Activated T-cell treated with anti-CD3 and anti-CD28 coated beads for 4 hours (primary cell): ENCODE data around the gene ALAS1.

Source experiments
- DNase-seq: peaks from one replicate; pipeline ENCODE4 v3.0.0-alpha.2; 2020

Gene ALAS1

GRCh38 chr3:52222319-52223221 lies 24.6 kb downstream of the ALAS1 start:
- no peak for DNase-seq

- no peak for DNase-seq
Measured at GRCh38 chr3:52223449-52224408, 25.8 kb downstream of the ALAS1 start.

- DNase-seq, result no peak
Measured at GRCh38 chr3:52225452-52226228, 27.7 kb downstream of the ALAS1 start, which contains the start of gene TLR9. Gene TLR9, minus strand, starts transcription at chr3:52225645. Its CDS starts 116 bp downstream, at chr3:52225529.

GRCh38 chr3:52226229-52226817 lies 28.4 kb downstream of the ALAS1 start:
- DNase-seq, result no peak

- no peak for DNase-seq
Measured at GRCh38 chr3:52227117-52227516, 29.2 kb downstream of the ALAS1 start.

- no peak for DNase-seq
Measured at GRCh38 chr3:52227766-52228165, 29.8 kb downstream of the ALAS1 start.

GRCh38 chr3:52228266-52228665 lies 30.3 kb downstream of the ALAS1 start:
- DNase-seq, result no peak

- DNase-seq, result no peak
Measured at GRCh38 chr3:52228751-52229291, 30.9 kb downstream of the ALAS1 start.

GRCh38 chr3:52229656-52230055 lies 31.7 kb downstream of the ALAS1 start:
- no peak for DNase-seq

GRCh38 chr3:52230461-52230860 lies 32.5 kb downstream of the ALAS1 start:
- no peak for DNase-seq

GRCh38 chr3:52230889-52231499 lies 33.0 kb downstream of the ALAS1 start:
- no peak for DNase-seq

- peak; percentile 90 for DNase-seq
Measured at GRCh38 chr3:52231502-52232278, 33.7 kb downstream of the ALAS1 start.

GRCh38 chr3:52232279-52233107 lies 34.5 kb downstream of the ALAS1 start:
- no peak for DNase-seq

GRCh38 chr3:52233108-52233591 lies 35.2 kb downstream of the ALAS1 start:
- no peak for DNase-seq

GRCh38 chr3:52233968-52234367 lies 36.0 kb downstream of the ALAS1 start:
- DNase-seq, result no peak

- no peak for DNase-seq
Measured at GRCh38 chr3:52234516-52235447, 36.8 kb downstream of the ALAS1 start.

- no peak for DNase-seq
Measured at GRCh38 chr3:52236424-52236886, 38.5 kb downstream of the ALAS1 start.

- DNase-seq, result no peak
Measured at GRCh38 chr3:52237006-52237656, 39.2 kb downstream of the ALAS1 start.
